ENCODE results near the gene MRGPRG.
"Not testable (repeated sequence)": the region's sequence is repeated elsewhere in the genome, so short reads cannot be mapped to it uniquely, and the experiment has no call there.

- not testable (repeated sequence) for TF ChIP-seq CTCF, POLR2A (IDR thresholded peaks at IDR 0.05)
Observed at GRCh38 chr11:3262548-3262947, 43.9 kb upstream of the MRGPRG start.
